RKO (cell line): ENCODE data around the gene MAPKAPK2.
"Not testable (repeated sequence)": the region's sequence is repeated elsewhere in the genome, so short reads cannot be mapped to it uniquely, and the experiment has no call there.

ENCODE experiments used
- DNase-seq: peaks from one replicate; pipeline ENCODE4 v3.0.0-alpha.2; 2016; ENCODE audit warnings: low spot score

Gene MAPKAPK2

DNA sequence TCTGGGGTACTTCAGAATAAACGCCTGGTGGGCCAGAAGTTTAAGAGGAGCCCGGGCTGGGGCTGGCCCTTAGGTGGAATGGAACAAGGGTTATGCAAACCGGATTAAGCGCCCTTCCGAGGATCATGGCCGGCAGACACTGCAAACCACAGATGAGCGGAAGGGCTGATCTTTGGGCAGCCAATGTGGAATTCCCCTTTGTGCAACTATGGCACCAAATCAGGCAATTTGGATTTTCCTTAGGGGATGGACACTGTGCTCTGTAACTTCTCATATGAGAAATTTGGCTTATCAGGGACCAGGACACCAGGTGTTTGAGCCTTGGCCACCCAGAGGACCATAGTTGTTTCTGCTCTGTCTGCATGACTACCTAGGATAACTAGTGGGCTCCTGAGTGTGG lies 93.3 kb downstream of the MAPKAPK2 start:
- DNase-seq: no peak

GRCh38 chr1:206778911-206779310 lies 94.2 kb downstream of the MAPKAPK2 start:
- not testable (repeated sequence) for DNase-seq

DNA sequence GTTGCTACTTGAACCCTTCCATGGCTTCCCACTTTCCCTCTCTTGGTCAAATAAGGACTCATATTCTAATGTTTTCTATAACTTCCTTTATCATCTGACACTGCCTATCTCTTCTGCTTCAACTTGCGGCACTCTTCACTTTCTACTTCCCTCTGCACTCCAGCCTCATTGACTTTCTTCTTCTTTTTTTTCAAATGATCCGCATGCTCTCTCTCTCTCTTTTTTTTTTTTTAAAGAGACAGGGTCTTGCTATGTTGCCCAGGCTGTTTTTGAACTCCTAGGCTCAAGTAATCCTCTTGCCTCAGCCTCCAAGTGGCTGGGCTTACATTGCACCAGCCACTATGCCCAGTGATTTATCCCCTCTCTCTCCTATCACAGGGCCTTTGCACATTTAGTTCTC lies 94.9 kb downstream of the MAPKAPK2 start:
- DNase-seq: no peak

DNA sequence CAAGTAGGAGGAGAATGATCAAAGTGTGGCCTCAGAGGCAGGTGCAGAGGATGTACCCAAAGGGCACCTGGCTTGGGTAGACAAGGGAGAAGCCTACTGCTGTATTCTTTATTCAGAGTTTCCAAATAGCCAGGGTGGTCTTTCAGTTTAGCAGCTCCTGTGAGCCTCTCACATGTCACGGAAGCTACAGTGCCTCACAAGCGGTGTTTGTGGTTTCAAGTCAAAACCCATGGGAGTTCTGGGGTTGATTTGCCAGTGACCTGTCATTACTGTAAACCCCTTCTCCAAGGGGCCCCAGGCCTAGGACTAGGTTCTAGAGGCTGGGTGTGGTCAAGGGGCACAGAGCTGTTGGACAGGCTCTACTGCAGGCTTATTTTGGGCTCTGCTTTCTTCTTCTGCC lies 97.7 kb downstream of the MAPKAPK2 start:
- DNase-seq: no peak

DNA sequence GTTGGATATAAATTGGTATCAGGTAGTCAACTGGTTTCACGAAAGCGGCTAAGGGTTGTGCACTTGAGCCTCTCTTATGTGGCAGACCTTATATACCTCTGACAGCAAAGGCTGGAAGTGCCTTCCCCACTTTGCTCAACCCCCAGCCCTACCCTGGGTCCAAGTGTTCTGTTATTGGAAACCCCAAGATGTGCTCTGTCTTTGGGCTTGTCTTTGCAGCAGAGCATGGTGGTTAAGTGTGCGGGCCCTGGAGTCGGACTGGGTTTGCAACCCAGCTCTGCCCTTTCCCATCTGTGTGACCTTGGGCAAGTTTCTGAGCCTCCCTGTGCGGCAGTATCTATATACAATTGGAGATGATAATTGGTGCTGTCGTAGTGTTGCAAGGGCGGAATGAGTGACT lies 98.8 kb downstream of the MAPKAPK2 start:
- no peak for DNase-seq
